GM23248 (cell line): Measurements from ENCODE around the gene AACS. TPM values are rescaled to one million over a fixed set of nuclear protein-coding genes. Genes with fewer than 3 reads are reported as not detected.

Source experiments
- DNase-seq: peaks from one replicate; pipeline ENCODE4 v3.0.0-alpha.2; 2015
- H2AFZ ChIP-seq: fragments of 200-600 bp; sonication (generic); 2 replicates; pipeline ENCODE4 v1.6.1; 2016; ENCODE audit warnings: antibody characterized with exemption
- H3F3A ChIP-seq: fragments of 200-600 bp; sonication (generic); 2 replicates; pipeline ENCODE4 v1.6.1; 2016; ENCODE audit warnings: mild to moderate bottlenecking, antibody characterized with exemption, mixed run types; ENCODE audit not compliant: insufficient read depth
- H3K27ac ChIP-seq: fragments of 200-600 bp; sonication (generic); 2 replicates; pipeline ENCODE4 v1.5.1; 2016; ENCODE audit warnings: mild to moderate bottlenecking
- H3K27me3 ChIP-seq: fragments of 200-600 bp; sonication (generic); replicated peaks from 2 replicates; pipeline ENCODE4 v1.6.1; 2016; ENCODE audit warnings: mild to moderate bottlenecking; ENCODE audit not compliant: insufficient read depth
- H3K36me3 ChIP-seq: fragments of 200-600 bp; sonication (generic); 2 replicates; pipeline ENCODE4 v1.6.1; 2016; ENCODE audit warnings: low read depth, mild to moderate bottlenecking
- H3K4me1 ChIP-seq: fragments of 200-600 bp; sonication (generic); 2 replicates; pipeline ENCODE4 v1.6.1; 2016; ENCODE audit warnings: mild to moderate bottlenecking; ENCODE audit not compliant: insufficient read depth
- H3K4me2 ChIP-seq: fragments of 200-600 bp; sonication (generic); one replicate; pipeline ENCODE4 v1.6.1; 2016; ENCODE audit warnings: mild to moderate bottlenecking; ENCODE audit not compliant: unreplicated experiment
- H3K4me3 ChIP-seq: fragments of 200-600 bp; sonication (generic); 2 replicates; pipeline ENCODE4 v1.5.1; 2016; ENCODE audit warnings: mild to moderate bottlenecking
- H3K79me2 ChIP-seq: fragments of 200-600 bp; sonication (generic); 2 replicates; pipeline ENCODE4 v1.6.1; 2016; ENCODE audit warnings: mild to moderate bottlenecking; ENCODE audit not compliant: insufficient read depth
- H3K9ac ChIP-seq: fragments of 200-600 bp; sonication (generic); 2 replicates; pipeline ENCODE4 v1.6.1; 2016; ENCODE audit warnings: mild to moderate bottlenecking
- H3K9me2 ChIP-seq: fragments of 200-600 bp; sonication (generic); 2 replicates; pipeline ENCODE4 v1.6.1; 2016; ENCODE audit warnings: mixed run types, mild to moderate bottlenecking, moderate library complexity; ENCODE audit not compliant: insufficient read depth
- H3K9me3 ChIP-seq: fragments of 200-600 bp; sonication (generic); one replicate; pipeline ENCODE4 v1.6.1; 2017; ENCODE audit warnings: low read depth
- H4K20me1 ChIP-seq: fragments of 200-600 bp; sonication (generic); 2 replicates; pipeline ENCODE4 v1.6.0; 2016; ENCODE audit not compliant: insufficient read depth
- EZH2 ChIP-seq: fragments of 200-600 bp; sonication (generic); IDR thresholded peaks from 2 replicates; pipeline ENCODE4 v1.6.1; 2018; ENCODE audit warnings: antibody characterized with exemption, mild to moderate bottlenecking; ENCODE audit not compliant: insufficient read depth, poor library complexity, severe bottlenecking
- EZH2phosphoT487 ChIP-seq: fragments of 200-600 bp; sonication (generic); IDR thresholded peaks from 2 replicates; pipeline ENCODE4 v1.6.1; 2018; ENCODE audit warnings: antibody characterized with exemption, moderate library complexity, mild to moderate bottlenecking, low read depth; ENCODE audit not compliant: insufficient read depth
- WGBS, 2 experiments: methylation state at CpG; one replicate each; pipeline ENCODE4 v1.1.6; 2015 to 2017; ENCODE audit warnings: low lambda C conversion rate in 2 of 2, low coverage in 1 of 2; ENCODE audit errors: missing lambda C conversion rate in 2 of 2; 5-methylcytosine and 5-hydroxymethylcytosine counted together
- in situ Hi-C: fragments of 300-500 bp; cut with MboI; formaldehyde crosslinking; loops from 2 replicates; pipeline ENCODE4 v1.15.0; 2020
- polyA plus RNA-seq: library from polyadenylated mRNA; unstranded; fragments of >200 nt; fragmentation: Nextera tagmentation; extraction: Ambion mirVana; gene quantifications from 2 replicates; pipeline ENCODE4 v1.2.1, GENCODE V29; 2016
- total RNA-seq: library from RNA; depleted of rRNA; stranded (reverse); fragments of >200 nt; shearing (Covaris generic); gene quantifications from 2 replicates; pipeline ENCODE4 v1.2.3, GENCODE V29; 2014

Gene AACS
- total and polyA plus RNA-seq, 2 experiments from 2014 or later = 14.7 to 16.9 TPM

GRCh38 chr12:125178222-125178621 is 113.0 kb downstream of the AACS start:
- H4K20me1 ChIP-seq = no peaks in the 10 kb centered on the region
- 9 to 19% methylated on average over 2 of the region's 2 CpGs for WGBS, 2 experiments
- H3K4me2 ChIP-seq = no peak overlapping the region
- H3K4me3 ChIP-seq = no peak overlapping the region
- no peak overlapping the region for H3K9ac ChIP-seq
- H3F3A ChIP-seq = no peaks in the 10 kb centered on the region
- H3K9me3 ChIP-seq = no peaks in the 10 kb centered on the region
- in situ Hi-C loops = no loop called here
- no peak for DNase-seq
- peaks cover 14% of the 10 kb centered on the region for H3K27me3 ChIP-seq
- H3K27ac ChIP-seq = no peak overlapping the region
- TF ChIP-seq EZH2phosphoT487 = no peak
- TF ChIP-seq EZH2 = no peak
- H3K79me2 ChIP-seq = no peaks in the 10 kb centered on the region
- no peaks in the 10 kb centered on the region for H3K9me2 ChIP-seq
- 0 out of 2 replicates have a peak, but pooled peaks cover under 1% of the 10 kb centered on the region for H3K4me1 ChIP-seq
- no peaks in the 10 kb centered on the region for H3K36me3 ChIP-seq
- no peak overlapping the region for H2AFZ ChIP-seq

GRCh38 chr12:125180144-125180543 is 114.9 kb downstream of the AACS start:
- Histone ChIP-seq H3K9ac (no peak overlapping the region), H3F3A (no peaks in the 10 kb centered on the region), H3K27ac (no peak overlapping the region), H3K36me3 (no peaks in the 10 kb centered on the region), H3K79me2 (no peaks in the 10 kb centered on the region), H3K4me1 (0 out of 2 replicates have a peak, but pooled peaks cover 3% of the 10 kb centered on the region), H4K20me1 (no peaks in the 10 kb centered on the region), H2AFZ (no peak overlapping the region), H3K4me3 (no peak overlapping the region), H3K27me3 (peaks cover 14% of the 10 kb centered on the region), H3K9me2 (no peaks in the 10 kb centered on the region), H3K4me2 (no peak overlapping the region), H3K9me3 (no peaks in the 10 kb centered on the region)
- no peak for DNase-seq
- TF ChIP-seq EZH2phosphoT487 = no peak
- no peak for TF ChIP-seq EZH2
- 67 to 76% methylated on average over 3 of the region's 3 CpGs for WGBS, 2 experiments
- in situ Hi-C loops = no loop called here

GRCh38 chr12:125181107-125181506 is 115.9 kb downstream of the AACS start:
- no peaks in the 10 kb centered on the region for H3K9me2 ChIP-seq
- 0% methylated on average over 1 of the region's 1 CpG for WGBS, 2 experiments
- no peaks in the 10 kb centered on the region for H3K9me3 ChIP-seq
- no peak overlapping the region for H2AFZ ChIP-seq
- DNase-seq = no peak
- peaks cover 14% of the 10 kb centered on the region for H3K27me3 ChIP-seq
- no peak overlapping the region for H3K4me2 ChIP-seq
- H3K4me1 ChIP-seq = 0 out of 2 replicates have a peak, but pooled peaks cover 3% of the 10 kb centered on the region
- no peaks in the 10 kb centered on the region for H3K79me2 ChIP-seq
- no peaks in the 10 kb centered on the region for H3K36me3 ChIP-seq
- H3K9ac ChIP-seq = no peak overlapping the region
- in situ Hi-C loops = no loop called here
- H3K4me3 ChIP-seq = no peak overlapping the region
- TF ChIP-seq EZH2phosphoT487 = no peak
- no peak for TF ChIP-seq EZH2
- no peaks in the 10 kb centered on the region for H4K20me1 ChIP-seq
- H3F3A ChIP-seq = no peaks in the 10 kb centered on the region
- no peak overlapping the region for H3K27ac ChIP-seq

- Histone ChIP-seq H3K79me2 (no peaks in the 10 kb centered on the region), H3K9me3 (no peaks in the 10 kb centered on the region), H4K20me1 (no peaks in the 10 kb centered on the region), H3K4me2 (no peak overlapping the region), H3F3A (no peaks in the 10 kb centered on the region), H3K27me3 (peaks cover 26% of the 10 kb centered on the region), H3K4me3 (no peak overlapping the region), H2AFZ (0 out of 2 replicates have a peak overlapping the region, but pooled peaks have one; percentile 16), H3K36me3 (no peaks in the 10 kb centered on the region), H3K4me1 (0 out of 2 replicates have a peak, but pooled peaks cover 3% of the 10 kb centered on the region), H3K9me2 (no peaks in the 10 kb centered on the region), H3K27ac (no peak overlapping the region), H3K9ac (no peak overlapping the region)
- 11 to 13% methylated on average over 26 to 27 of the region's 27 CpGs for WGBS, 2 experiments
- in situ Hi-C loops = no loop called here
- peak; percentile 86 for DNase-seq
- no peak for TF ChIP-seq EZH2
These were observed 118.2 kb downstream of the AACS start for GRCh38 chr12:125183187-125184067.
